OCI-LY7 (cell line): ENCODE measurements around the gene CDK6. TPM values are rescaled to one million over a fixed set of nuclear protein-coding genes. Genes with fewer than 3 reads are reported as not detected.

Source experiments
- BruUV-seq: library from RNA; stranded (reverse); fragments of 400-500 nt; replicated peaks from 2 replicates; lab custom pipeline; 2021; lab: Mats Ljungman, UMichigan
- CTCF ChIA-PET: fragments of 300-600 bp; sonication (Branson Sonifier 250); formaldehyde crosslinking; loops from one replicate; lab custom pipeline; 2022; ENCODE audit warnings: antibody characterized with exemption; ENCODE audit not compliant: unreplicated experiment; lab: Charles Lee
- POLR2A ChIA-PET: fragments of 300-600 bp; sonication (Branson Sonifier 250); formaldehyde crosslinking; loops from one replicate; lab custom pipeline; 2022; ENCODE audit warnings: antibody characterized with exemption; lab: Charles Lee
- DNase-seq: peaks from one replicate; pipeline ENCODE4 v3.0.0-alpha.2; 2015; ENCODE audit warnings: low spot score
- H2AFZ ChIP-seq: fragments of 200-600 bp; sonication (generic), shearing (Covaris generic); 2 replicates; pipeline ENCODE4 v1.6.1; 2014; ENCODE audit warnings: mild to moderate bottlenecking, antibody characterized with exemption, low read length, moderate library complexity
- H3K27ac ChIP-seq: fragments of 200-600 bp; sonication (generic); 2 replicates; pipeline ENCODE4 v1.5.1; 2014; ENCODE audit warnings: mixed run types, low read depth, mild to moderate bottlenecking, moderate library complexity, low read length, inconsistent platforms; ENCODE audit not compliant: poor library complexity, severe bottlenecking
- H3K36me3 ChIP-seq: fragments of 200-600 bp; sonication (generic); 2 replicates; pipeline ENCODE4 v1.6.1; 2014; ENCODE audit warnings: mild to moderate bottlenecking, antibody characterized with exemption, low read length, moderate library complexity, mixed read lengths; ENCODE audit not compliant: insufficient read depth
- H3K4me1 ChIP-seq: fragments of 200-600 bp; sonication (generic); 2 replicates; pipeline ENCODE4 v1.5.1; 2014; ENCODE audit warnings: mild to moderate bottlenecking, low read length; ENCODE audit not compliant: insufficient read depth, poor library complexity, severe bottlenecking
- H3K4me2 ChIP-seq: fragments of 200-600 bp; sonication (generic); 2 replicates; pipeline ENCODE4 v1.6.1; 2014; ENCODE audit warnings: mild to moderate bottlenecking, low read length
- H3K4me3 ChIP-seq: fragments of 200-600 bp; sonication (generic); 2 replicates; pipeline ENCODE4 v1.5.1; 2014; ENCODE audit warnings: mild to moderate bottlenecking, low read depth, low read length; ENCODE audit not compliant: poor library complexity, severe bottlenecking
- H3K79me2 ChIP-seq: fragments of 200-600 bp; sonication (generic); 2 replicates; pipeline ENCODE4 v1.6.1; 2016; ENCODE audit warnings: low read depth, mild to moderate bottlenecking, low read length, moderate library complexity, mixed read lengths; ENCODE audit not compliant: insufficient read depth
- H3K9me2 ChIP-seq: fragments of 200-600 bp; sonication (generic); 2 replicates; pipeline ENCODE4 v1.6.1; 2016; ENCODE audit warnings: mild to moderate bottlenecking, low read length, mixed read lengths; ENCODE audit not compliant: insufficient read depth
- H3K9me3 ChIP-seq: fragments of 200-600 bp; sonication (generic); 2 replicates; pipeline ENCODE4 v1.6.1; 2014; ENCODE audit warnings: mild to moderate bottlenecking, mixed run types, low read length, mixed read lengths
- H4K20me1 ChIP-seq: fragments of 200-600 bp; sonication (generic); 2 replicates; pipeline ENCODE4 v1.6.1; 2014; ENCODE audit warnings: mild to moderate bottlenecking, antibody characterized with exemption, low read length, moderate library complexity, mixed read lengths; ENCODE audit not compliant: insufficient read depth
- EZH2phosphoT487 ChIP-seq: fragments of 200-600 bp; sonication (generic); IDR thresholded peaks from 2 replicates; pipeline ENCODE4 v1.6.1; 2018; ENCODE audit warnings: low read depth, borderline replicate concordance, mild to moderate bottlenecking, mixed run types, antibody characterized with exemption, low read length, moderate library complexity, mixed read lengths
- intact Hi-C: fragments of 100-400 bp; cut with micrococcal nuclease; formaldehyde crosslinking; loops from one replicate; pipeline ENCODE4 v1.10.0; 2022; ENCODE audit not compliant: unreplicated experiment
- total RNA-seq, 2 experiments: library from RNA; depleted of rRNA in 1 of 2; stranded (reverse); fragments of >200 nt in 1 of 2; shearing (Covaris generic) in 1 of 2; gene quantifications; 2 replicates each; pipeline ENCODE4 v1.2.3, GENCODE V29; 2014 to 2022
- TF ChIP-seq, protein P1 (sequence below): fragments of 200-600 bp; sonication (generic); conservative IDR thresholded peaks from 2 replicates; pipeline ENCODE4 v1.5.1; 2014; ENCODE audit warnings: mild to moderate bottlenecking, antibody characterized with exemption, low read length, moderate library complexity, mixed read lengths

CDK6 gene
- total RNA-seq, 2 experiments from 2014 or later, result 35.5 to 44.1 TPM

DNA sequence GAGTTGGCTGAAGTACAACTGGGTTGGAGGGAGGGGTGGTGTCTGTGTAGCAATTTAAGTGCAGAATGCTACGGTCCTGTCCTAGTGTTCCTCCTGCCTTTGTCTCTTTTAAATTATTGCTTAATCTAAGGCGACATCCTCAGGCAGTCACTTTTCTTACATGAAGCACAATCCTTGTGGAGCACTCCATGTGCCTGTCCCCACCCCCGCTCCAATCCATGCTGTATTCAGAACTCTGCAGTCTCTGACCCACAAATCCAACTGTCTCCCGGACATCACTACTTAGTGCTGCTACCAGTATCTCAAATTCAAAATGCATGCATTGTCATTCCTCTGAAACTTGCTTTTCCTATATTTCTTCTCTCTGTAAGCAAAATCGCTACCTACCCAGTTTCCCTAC is 154.7 kb downstream of the CDK6 start:
- Histone ChIP-seq H3K4me2 (no peak overlapping the region), H2AFZ (no peak overlapping the region), H3K4me3 (no peak overlapping the region), H3K79me2 (no peaks in the 10 kb centered on the region), H3K9me3 (no peaks in the 10 kb centered on the region; the same call in 1 of the 2 replicates), H3K9me2 (no peaks in the 10 kb centered on the region), H3K4me1 (no peaks in the 10 kb centered on the region), H3K36me3 (0 out of 2 replicates have a peak, but pooled peaks cover 9% of the 10 kb centered on the region), H4K20me1 (no peaks in the 10 kb centered on the region), H3K27ac (no peak overlapping the region)
- CTCF ChIA-PET, result no interaction called here
- POLR2A ChIA-PET, result interaction anchor here (0.7 kb wide), 1 partner anchor 11 kb away, joined by 4 read pairs; no protein-coding TSS in a partner anchor
- TF ChIP-seq EZH2phosphoT487, result no peak
- TF ChIP-seq, protein P1, sequence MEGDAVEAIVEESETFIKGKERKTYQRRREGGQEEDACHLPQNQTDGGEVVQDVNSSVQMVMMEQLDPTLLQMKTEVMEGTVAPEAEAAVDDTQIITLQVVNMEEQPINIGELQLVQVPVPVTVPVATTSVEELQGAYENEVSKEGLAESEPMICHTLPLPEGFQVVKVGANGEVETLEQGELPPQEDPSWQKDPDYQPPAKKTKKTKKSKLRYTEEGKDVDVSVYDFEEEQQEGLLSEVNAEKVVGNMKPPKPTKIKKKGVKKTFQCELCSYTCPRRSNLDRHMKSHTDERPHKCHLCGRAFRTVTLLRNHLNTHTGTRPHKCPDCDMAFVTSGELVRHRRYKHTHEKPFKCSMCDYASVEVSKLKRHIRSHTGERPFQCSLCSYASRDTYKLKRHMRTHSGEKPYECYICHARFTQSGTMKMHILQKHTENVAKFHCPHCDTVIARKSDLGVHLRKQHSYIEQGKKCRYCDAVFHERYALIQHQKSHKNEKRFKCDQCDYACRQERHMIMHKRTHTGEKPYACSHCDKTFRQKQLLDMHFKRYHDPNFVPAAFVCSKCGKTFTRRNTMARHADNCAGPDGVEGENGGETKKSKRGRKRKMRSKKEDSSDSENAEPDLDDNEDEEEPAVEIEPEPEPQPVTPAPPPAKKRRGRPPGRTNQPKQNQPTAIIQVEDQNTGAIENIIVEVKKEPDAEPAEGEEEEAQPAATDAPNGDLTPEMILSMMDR, result no peak
- no TSS peak for BruUV-seq
- DNase-seq, result no peak
- intact Hi-C loops, result no loop called here

DNA sequence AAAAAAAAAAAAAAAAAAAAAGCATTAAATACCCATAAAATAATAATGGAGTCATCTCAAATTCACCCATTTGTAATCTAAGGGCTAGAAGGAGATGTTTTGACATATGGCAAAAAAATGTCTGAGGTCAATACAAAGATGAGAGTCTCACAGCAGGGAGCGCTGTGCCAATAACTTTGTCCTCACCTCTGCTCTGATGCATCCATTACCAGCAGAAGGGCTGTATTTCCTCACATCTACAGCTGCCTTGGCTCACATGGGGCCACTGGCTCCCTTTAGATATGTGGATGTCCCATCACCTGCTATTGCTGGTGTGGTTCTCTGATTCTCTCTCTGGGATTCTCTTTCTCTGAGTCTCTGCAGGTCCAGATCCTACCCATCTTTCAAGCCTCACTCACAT is 155.9 kb downstream of the CDK6 start:
- Histone ChIP-seq H3K79me2 (no peaks in the 10 kb centered on the region), H4K20me1 (no peaks in the 10 kb centered on the region), H3K4me2 (no peak overlapping the region), H3K4me3 (no peak overlapping the region), H3K36me3 (peaks cover 11% of the 10 kb centered on the region), H3K27ac (no peak overlapping the region), H2AFZ (no peak overlapping the region), H3K9me3 (peaks cover 3% of the 10 kb centered on the region; the same call in 1 of the 2 replicates), H3K4me1 (peaks cover 2% of the 10 kb centered on the region), H3K9me2 (no peaks in the 10 kb centered on the region)
- peak; percentile 4 for DNase-seq
- no TSS peak for BruUV-seq
- TF ChIP-seq EZH2phosphoT487, result no peak
- TF ChIP-seq, protein P1, result no peak
- intact Hi-C loops, result no loop called here
- ChIA-PET CTCF (no interaction called here), POLR2A (no interaction called here)

DNA sequence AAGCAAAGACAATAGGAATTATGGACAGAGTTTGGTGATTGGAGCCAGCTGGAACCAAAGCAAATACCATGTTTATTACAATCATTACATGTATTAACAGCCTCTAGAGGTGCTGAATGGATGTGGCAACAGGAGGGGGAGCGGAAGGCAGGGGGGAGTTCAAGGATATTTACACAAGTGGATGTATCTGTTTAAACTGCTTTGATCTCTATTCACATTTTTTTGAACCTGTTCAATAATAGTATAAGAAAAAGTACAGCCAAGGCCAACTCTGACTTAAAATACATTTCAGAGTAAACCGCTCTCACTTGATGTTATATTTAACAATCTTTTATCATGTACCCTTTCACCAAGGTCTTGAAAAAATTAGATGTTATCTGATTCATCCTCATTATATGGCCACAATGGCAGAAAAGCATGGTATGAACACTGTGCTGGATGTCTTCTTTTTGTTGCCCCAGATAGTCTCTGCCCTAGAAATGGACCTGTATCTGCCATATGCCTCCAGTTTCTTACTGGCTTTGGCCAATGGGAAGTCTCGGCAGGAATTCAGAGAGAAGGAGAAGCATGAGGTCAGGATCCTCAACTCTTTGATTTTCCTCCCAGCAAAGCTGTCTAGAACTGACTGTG is 158.0 kb downstream of the CDK6 start:
- no peaks in the 10 kb centered on the region for H3K79me2 ChIP-seq
- TF ChIP-seq EZH2phosphoT487, result no peak
- TF ChIP-seq, protein P1, result no peak
- no peak overlapping the region for H3K4me2 ChIP-seq

More for the DNA sequence above, 158.0 kb downstream of the CDK6 start:
- no peaks in the 10 kb centered on the region for H4K20me1 ChIP-seq
- no peak overlapping the region for H3K27ac ChIP-seq
- peaks cover 9% of the 10 kb centered on the region; the same call in 1 of the 2 replicates for H3K9me3 ChIP-seq
- peaks cover 23% of the 10 kb centered on the region for H3K4me1 ChIP-seq
- BruUV-seq, result no TSS peak
- no peak for DNase-seq
- peaks cover 16% of the 10 kb centered on the region for H3K36me3 ChIP-seq
- CTCF ChIA-PET, result no interaction called here
- POLR2A ChIA-PET, result interaction anchor here (0.7 kb wide), 1 partner anchor 32 kb away, joined by 3 read pairs; no protein-coding TSS in a partner anchor
- intact Hi-C loops, result no loop called here
- no peaks in the 10 kb centered on the region for H3K9me2 ChIP-seq
- H2AFZ ChIP-seq, result no peak overlapping the region
- H3K4me3 ChIP-seq, result no peak overlapping the region
